ENCODE measurements around the gene SHC4.

DNA sequence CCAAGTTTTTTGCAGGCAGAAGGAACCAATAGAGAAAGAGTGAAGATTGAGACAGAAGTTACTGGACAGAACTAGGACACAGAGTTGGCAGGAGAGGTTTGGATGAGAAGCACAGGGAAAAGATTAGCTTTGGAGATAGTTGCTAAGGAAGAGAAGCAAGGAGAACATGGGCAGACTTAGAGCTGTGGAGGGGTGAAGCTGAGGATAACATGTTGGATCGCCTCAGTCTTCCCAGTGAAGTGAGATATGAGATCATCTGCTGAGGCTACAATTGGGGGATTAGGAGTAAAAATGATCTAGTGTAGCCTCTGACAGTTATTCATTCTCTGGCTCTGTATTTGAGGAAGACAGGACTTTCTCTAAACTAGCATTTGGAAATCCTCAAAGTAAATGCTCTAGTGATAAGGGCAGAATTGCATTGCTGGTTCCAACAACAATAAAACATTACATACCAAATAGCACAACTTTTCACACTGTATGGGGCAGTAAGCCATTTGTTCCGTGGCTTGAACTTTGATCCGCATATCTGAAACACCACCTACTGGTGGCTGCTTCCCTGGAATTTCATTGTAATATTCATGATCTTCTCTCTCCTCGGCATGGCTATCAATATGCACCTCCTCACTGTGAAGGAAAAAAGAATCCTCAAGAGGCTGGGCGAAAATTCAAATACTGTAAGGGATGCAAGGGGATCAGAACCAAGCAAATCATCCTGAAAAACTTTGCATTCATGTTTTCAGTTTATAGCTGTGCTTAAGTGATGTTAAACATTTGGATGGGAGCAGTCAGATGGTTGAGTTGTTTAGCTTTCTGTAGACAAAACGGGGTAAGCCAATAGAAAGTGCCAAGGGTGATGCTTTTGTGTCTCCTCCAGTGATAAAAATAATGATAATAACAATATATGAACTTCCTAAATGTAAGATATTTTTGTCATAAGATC lies 107.9 kb downstream of the SHC4 start:
- TF ChIP-seq EZH2 (IDR thresholded peaks at IDR 0.05; ENCODE audit: insufficient read depth, poor library complexity, severe bottlenecking), result no peak
- TF ChIP-seq EZH2phosphoT487 (IDR thresholded peaks at IDR 0.05; ENCODE audit: insufficient read depth, low read depth), result no peak

Data from GM23248 (cell line).